Measurements from ENCODE around the gene BHLHA15.

DNA sequence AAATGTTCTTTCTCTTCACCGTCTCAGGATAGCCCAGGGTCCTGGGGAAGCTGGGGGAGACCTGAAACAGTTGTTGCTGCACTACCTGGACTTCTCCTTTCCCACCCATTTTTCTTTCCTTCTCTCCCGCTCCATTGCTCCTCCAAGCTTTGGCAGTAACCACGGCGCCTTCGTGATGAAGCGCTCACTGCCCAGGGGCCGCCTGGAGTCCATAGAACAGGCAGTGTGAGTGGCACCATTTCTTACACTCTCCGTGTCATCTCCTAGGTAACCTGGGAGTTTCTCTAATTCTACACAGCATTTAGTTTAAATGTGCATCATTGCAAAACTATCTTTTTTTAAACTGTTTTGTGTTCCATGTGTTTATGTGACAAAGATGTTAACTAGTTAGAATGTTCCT is 40.3 kb upstream of the BHLHA15 start:
- TF ChIP-seq ZFX (IDR thresholded peaks at IDR 0.05; ENCODE audit: borderline replicate concordance): no peak
- TF ChIP-seq, protein P1, sequence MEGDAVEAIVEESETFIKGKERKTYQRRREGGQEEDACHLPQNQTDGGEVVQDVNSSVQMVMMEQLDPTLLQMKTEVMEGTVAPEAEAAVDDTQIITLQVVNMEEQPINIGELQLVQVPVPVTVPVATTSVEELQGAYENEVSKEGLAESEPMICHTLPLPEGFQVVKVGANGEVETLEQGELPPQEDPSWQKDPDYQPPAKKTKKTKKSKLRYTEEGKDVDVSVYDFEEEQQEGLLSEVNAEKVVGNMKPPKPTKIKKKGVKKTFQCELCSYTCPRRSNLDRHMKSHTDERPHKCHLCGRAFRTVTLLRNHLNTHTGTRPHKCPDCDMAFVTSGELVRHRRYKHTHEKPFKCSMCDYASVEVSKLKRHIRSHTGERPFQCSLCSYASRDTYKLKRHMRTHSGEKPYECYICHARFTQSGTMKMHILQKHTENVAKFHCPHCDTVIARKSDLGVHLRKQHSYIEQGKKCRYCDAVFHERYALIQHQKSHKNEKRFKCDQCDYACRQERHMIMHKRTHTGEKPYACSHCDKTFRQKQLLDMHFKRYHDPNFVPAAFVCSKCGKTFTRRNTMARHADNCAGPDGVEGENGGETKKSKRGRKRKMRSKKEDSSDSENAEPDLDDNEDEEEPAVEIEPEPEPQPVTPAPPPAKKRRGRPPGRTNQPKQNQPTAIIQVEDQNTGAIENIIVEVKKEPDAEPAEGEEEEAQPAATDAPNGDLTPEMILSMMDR (IDR thresholded peaks at IDR 0.05): no peak

All from 22Rv1 (cell line).